AG20443 (cell line): ENCODE data around the gene NEUROG1.

Experiments used
- DNase-seq: peaks from one replicate; pipeline ENCODE4 v3.0.0; 2012; ENCODE audit warnings: low spot score, mixed read lengths

NEUROG1 gene

GRCh38 chr5:135493406-135494180 is 42.2 kb downstream of the NEUROG1 start:
- DNase-seq = peak; percentile 86

- no peak for DNase-seq
These were observed 43.5 kb downstream of the NEUROG1 start for GRCh38 chr5:135492319-135492626.

- no peak for DNase-seq
These were observed 44.0 kb downstream of the NEUROG1 start for GRCh38 chr5:135491552-135492318.

- DNase-seq = no peak
These were observed 44.7 kb downstream of the NEUROG1 start for GRCh38 chr5:135491038-135491551.

GRCh38 chr5:135490245-135491037 is 45.3 kb downstream of the NEUROG1 start:
- DNase-seq = no peak

GRCh38 chr5:135489466-135490244 is 46.1 kb downstream of the NEUROG1 start:
- DNase-seq = peak; percentile 47

GRCh38 chr5:135488727-135489465 is 46.9 kb downstream of the NEUROG1 start:
- peak; percentile 90 for DNase-seq

- DNase-seq = no peak
These were observed 47.8 kb downstream of the NEUROG1 start for GRCh38 chr5:135487839-135488514.

- no peak for DNase-seq
These were observed 48.7 kb downstream of the NEUROG1 start for GRCh38 chr5:135487037-135487395.

GRCh38 chr5:135486131-135487036 is 49.4 kb downstream of the NEUROG1 start:
- no peak for DNase-seq

GRCh38 chr5:135484674-135485086 is 51.1 kb downstream of the NEUROG1 start:
- DNase-seq = no peak
